ENCODE data around the gene RAB1B. TPM values are rescaled to one million over a fixed set of nuclear protein-coding genes. Genes with fewer than 3 reads are reported as not detected.

The RAB1B gene
- total RNA-seq, 1 donor from 2014 or later, result 120 TPM

DNA sequence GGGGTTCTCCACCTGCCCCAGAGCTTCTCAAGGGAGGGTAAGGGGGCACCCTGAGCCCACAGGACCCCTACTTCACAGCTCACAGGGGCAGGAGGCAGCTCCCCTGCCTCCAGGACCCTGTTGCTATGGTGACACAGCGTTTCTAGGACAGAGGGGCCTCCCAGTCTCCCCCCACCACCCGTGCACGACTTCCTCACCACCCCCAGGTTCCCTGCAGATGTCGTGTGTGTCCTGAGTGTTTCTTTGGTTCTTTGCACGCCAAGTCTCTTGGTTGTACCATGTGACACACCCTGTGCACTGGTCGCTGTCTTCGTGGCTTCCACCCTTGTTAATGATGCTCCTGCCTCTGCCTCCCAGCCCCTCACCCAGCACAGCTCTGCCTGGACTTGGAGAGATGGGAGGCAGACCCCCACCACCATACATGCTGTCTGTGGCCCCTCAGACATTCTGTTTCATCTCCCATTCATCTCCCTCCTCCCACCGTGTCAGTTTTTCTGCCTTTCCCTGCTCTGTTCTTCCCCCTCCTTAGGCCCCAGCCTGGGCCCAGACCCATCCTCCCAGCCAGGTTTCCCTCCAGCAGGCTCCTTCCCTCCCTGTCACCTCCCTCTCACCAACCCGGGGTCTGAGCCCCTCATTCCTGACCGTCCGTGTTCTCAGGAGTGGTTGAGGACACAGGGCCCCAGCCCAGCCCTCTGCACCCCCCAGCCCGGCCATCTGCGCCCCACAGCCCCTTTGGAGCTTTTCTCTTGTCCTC is 24.5 kb upstream of the RAB1B start:
- Histone ChIP-seq H3K4me2 (ENCODE audit: low read length) (no peak overlapping the region), H3K36me3 (ENCODE audit: insufficient read depth, low read length) (peaks cover 11% of the 10 kb centered on the region), H4K20me1 (ENCODE audit: insufficient read depth, low read length) (peaks cover 4% of the 10 kb centered on the region), H3K79me2 (ENCODE audit: insufficient read depth, low read length) (no peaks in the 10 kb centered on the region), H3K27me3 (ENCODE audit: insufficient read depth, low read length) (no peaks in the 10 kb centered on the region), H3K4me3 (ENCODE audit: insufficient read depth, low read depth, low read length) (no peak overlapping the region), H3K4me1 (ENCODE audit: insufficient read depth, low read length) (no peaks in the 10 kb centered on the region), H2AFZ (ENCODE audit: low read depth, low read length) (no peak overlapping the region), H3K27ac (ENCODE audit: low read depth, low read length) (no peak overlapping the region), H3K9me3 (ENCODE audit: insufficient read depth, low read depth, low read length) (no peaks in the 10 kb centered on the region), H3K9ac (ENCODE audit: low read length) (no peak overlapping the region)
- FAIRE-seq (no peak), DNase-seq (ENCODE audit: low read depth) (no peak)
- Mint-ChIP-seq H3K27ac (ENCODE audit: unreplicated experiment) (no peak overlapping the region), H3K4me1 (ENCODE audit: low read depth, unreplicated experiment) (no peaks in the 10 kb centered on the region), H3K9me3 (ENCODE audit: unreplicated experiment) (no peaks in the 10 kb centered on the region), H3K4me3 (ENCODE audit: unreplicated experiment) (no peak overlapping the region), H3K27me3 (ENCODE audit: low read depth, unreplicated experiment) (no peaks in the 10 kb centered on the region), H3K36me3 (ENCODE audit: low read depth, unreplicated experiment) (peaks cover 32% of the 10 kb centered on the region)
- TF ChIP-seq, protein P1, sequence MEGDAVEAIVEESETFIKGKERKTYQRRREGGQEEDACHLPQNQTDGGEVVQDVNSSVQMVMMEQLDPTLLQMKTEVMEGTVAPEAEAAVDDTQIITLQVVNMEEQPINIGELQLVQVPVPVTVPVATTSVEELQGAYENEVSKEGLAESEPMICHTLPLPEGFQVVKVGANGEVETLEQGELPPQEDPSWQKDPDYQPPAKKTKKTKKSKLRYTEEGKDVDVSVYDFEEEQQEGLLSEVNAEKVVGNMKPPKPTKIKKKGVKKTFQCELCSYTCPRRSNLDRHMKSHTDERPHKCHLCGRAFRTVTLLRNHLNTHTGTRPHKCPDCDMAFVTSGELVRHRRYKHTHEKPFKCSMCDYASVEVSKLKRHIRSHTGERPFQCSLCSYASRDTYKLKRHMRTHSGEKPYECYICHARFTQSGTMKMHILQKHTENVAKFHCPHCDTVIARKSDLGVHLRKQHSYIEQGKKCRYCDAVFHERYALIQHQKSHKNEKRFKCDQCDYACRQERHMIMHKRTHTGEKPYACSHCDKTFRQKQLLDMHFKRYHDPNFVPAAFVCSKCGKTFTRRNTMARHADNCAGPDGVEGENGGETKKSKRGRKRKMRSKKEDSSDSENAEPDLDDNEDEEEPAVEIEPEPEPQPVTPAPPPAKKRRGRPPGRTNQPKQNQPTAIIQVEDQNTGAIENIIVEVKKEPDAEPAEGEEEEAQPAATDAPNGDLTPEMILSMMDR (IDR thresholded peaks at IDR 0.05; ENCODE audit: insufficient read depth, low read depth, low read length), result no peak
- no peak for TF ChIP-seq EZH2 (IDR thresholded peaks at IDR 0.05; ENCODE audit: insufficient read depth, low read length)

DNA sequence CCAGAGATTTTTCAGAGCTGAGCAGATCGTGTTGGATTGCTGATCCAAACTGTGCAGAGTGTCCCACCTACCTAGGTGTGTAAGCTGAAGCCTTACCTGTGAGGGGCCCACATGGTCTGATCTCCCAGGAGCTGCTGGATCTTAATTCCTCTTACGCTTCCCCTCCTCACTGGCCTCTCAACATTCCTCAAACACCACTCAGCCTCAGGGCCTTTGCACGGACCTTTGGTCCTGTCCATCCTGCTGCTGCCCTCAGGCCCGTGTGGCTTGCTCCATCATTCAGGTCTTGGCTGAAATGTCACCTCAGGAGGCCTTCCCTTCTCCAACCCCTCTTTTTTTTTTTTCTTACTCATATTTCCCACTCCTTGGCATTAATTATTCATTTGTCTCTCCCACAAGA is 21.1 kb upstream of the RAB1B start:
- Histone ChIP-seq H3K9me3 (ENCODE audit: insufficient read depth, low read depth, low read length) (no peaks in the 10 kb centered on the region), H3K27me3 (ENCODE audit: insufficient read depth, low read length) (no peaks in the 10 kb centered on the region), H3K36me3 (ENCODE audit: insufficient read depth, low read length) (peaks cover 8% of the 10 kb centered on the region), H4K20me1 (ENCODE audit: insufficient read depth, low read length) (peaks cover 3% of the 10 kb centered on the region), H3K9ac (ENCODE audit: low read length) (no peak overlapping the region), H2AFZ (ENCODE audit: low read depth, low read length) (no peak overlapping the region), H3K27ac (ENCODE audit: low read depth, low read length) (no peak overlapping the region), H3K4me3 (ENCODE audit: insufficient read depth, low read depth, low read length) (no peak overlapping the region), H3K79me2 (ENCODE audit: insufficient read depth, low read length) (no peaks in the 10 kb centered on the region), H3K4me2 (ENCODE audit: low read length) (no peak overlapping the region), H3K4me1 (ENCODE audit: insufficient read depth, low read length) (no peaks in the 10 kb centered on the region)
- no peak for FAIRE-seq
- H3K4me1 Mint-ChIP-seq (ENCODE audit: low read depth, unreplicated experiment), result no peaks in the 10 kb centered on the region
- TF ChIP-seq, protein P1 (IDR thresholded peaks at IDR 0.05; ENCODE audit: insufficient read depth, low read depth, low read length), result no peak
- TF ChIP-seq EZH2 (IDR thresholded peaks at IDR 0.05; ENCODE audit: insufficient read depth, low read length), result no peak
- no peaks in the 10 kb centered on the region for H3K9me3 Mint-ChIP-seq (ENCODE audit: unreplicated experiment)
- H3K27me3 Mint-ChIP-seq (ENCODE audit: low read depth, unreplicated experiment), result no peaks in the 10 kb centered on the region
- no peak overlapping the region for H3K4me3 Mint-ChIP-seq (ENCODE audit: unreplicated experiment)
- H3K36me3 Mint-ChIP-seq (ENCODE audit: low read depth, unreplicated experiment), result peaks cover 40% of the 10 kb centered on the region
- H3K27ac Mint-ChIP-seq (ENCODE audit: unreplicated experiment), result no peak overlapping the region
- no peak for DNase-seq (ENCODE audit: low read depth)

DNA sequence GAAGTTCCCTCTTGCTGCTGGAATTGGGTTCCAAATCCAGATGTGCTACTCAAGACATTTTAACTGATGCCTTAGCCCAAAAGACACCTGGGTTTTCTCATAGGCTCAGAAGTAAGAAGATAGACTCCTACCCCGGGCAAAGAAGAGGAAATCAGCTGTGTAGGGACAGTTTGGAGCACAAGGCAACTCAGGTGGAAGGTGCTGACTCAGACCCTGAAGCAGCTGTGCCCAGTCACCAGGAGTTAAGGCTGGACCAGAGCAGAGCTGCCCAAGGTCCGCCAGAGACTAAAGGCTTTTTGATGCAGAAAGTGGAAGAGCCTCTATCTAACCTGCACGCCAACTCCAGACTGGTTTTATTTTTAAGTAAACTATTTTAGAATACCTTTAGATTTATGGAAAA is 20.6 kb upstream of the RAB1B start:
- Histone ChIP-seq H3K36me3 (ENCODE audit: insufficient read depth, low read length) (peaks cover 3% of the 10 kb centered on the region), H3K9ac (ENCODE audit: low read length) (no peak overlapping the region), H4K20me1 (ENCODE audit: insufficient read depth, low read length) (no peaks in the 10 kb centered on the region), H2AFZ (ENCODE audit: low read depth, low read length) (no peak overlapping the region), H3K4me3 (ENCODE audit: insufficient read depth, low read depth, low read length) (no peak overlapping the region), H3K4me2 (ENCODE audit: low read length) (no peak overlapping the region), H3K9me3 (ENCODE audit: insufficient read depth, low read depth, low read length) (no peaks in the 10 kb centered on the region), H3K27ac (ENCODE audit: low read depth, low read length) (no peak overlapping the region), H3K4me1 (ENCODE audit: insufficient read depth, low read length) (no peaks in the 10 kb centered on the region), H3K27me3 (ENCODE audit: insufficient read depth, low read length) (no peaks in the 10 kb centered on the region), H3K79me2 (ENCODE audit: insufficient read depth, low read length) (no peaks in the 10 kb centered on the region)
- DNase-seq (ENCODE audit: low read depth) (no peak), FAIRE-seq (no peak)
- Mint-ChIP-seq H3K27ac (ENCODE audit: unreplicated experiment) (no peak overlapping the region), H3K4me3 (ENCODE audit: unreplicated experiment) (no peak overlapping the region), H3K36me3 (ENCODE audit: low read depth, unreplicated experiment) (peaks cover 40% of the 10 kb centered on the region), H3K27me3 (ENCODE audit: low read depth, unreplicated experiment) (no peaks in the 10 kb centered on the region), H3K4me1 (ENCODE audit: low read depth, unreplicated experiment) (no peaks in the 10 kb centered on the region), H3K9me3 (ENCODE audit: unreplicated experiment) (no peaks in the 10 kb centered on the region)
- TF ChIP-seq, protein P1 (IDR thresholded peaks at IDR 0.05; ENCODE audit: insufficient read depth, low read depth, low read length), result no peak
- no peak for TF ChIP-seq EZH2 (IDR thresholded peaks at IDR 0.05; ENCODE audit: insufficient read depth, low read length)

All from astrocyte (in vitro differentiated cells and primary cell).